ENCODE data around the gene CSPG4.

DNA sequence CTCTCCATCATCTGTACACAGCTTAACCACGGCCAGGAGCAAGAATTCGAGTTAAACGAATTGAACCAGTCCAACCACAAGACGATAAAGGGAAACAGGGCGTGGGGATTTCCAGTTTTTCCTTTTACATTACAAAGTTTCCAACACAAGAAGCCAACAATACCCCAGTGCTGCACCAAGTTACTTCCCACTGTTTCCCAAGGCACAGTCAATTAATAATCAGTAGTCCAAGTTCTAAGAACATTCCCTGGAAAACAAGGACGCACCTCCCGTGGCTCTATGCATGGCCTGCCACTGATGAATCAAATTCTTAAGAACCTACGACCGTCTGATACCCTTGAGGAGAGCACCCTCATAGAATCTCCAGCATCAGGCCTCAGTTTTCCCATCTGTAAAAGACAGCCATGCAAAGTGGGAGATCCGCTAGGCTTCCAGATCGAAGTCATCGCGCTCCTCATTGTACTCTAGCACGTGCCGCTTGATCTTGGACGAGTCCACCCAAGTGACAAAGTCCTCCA is 73.4 kb downstream of the CSPG4 start:
- TF ChIP-seq, protein P1, sequence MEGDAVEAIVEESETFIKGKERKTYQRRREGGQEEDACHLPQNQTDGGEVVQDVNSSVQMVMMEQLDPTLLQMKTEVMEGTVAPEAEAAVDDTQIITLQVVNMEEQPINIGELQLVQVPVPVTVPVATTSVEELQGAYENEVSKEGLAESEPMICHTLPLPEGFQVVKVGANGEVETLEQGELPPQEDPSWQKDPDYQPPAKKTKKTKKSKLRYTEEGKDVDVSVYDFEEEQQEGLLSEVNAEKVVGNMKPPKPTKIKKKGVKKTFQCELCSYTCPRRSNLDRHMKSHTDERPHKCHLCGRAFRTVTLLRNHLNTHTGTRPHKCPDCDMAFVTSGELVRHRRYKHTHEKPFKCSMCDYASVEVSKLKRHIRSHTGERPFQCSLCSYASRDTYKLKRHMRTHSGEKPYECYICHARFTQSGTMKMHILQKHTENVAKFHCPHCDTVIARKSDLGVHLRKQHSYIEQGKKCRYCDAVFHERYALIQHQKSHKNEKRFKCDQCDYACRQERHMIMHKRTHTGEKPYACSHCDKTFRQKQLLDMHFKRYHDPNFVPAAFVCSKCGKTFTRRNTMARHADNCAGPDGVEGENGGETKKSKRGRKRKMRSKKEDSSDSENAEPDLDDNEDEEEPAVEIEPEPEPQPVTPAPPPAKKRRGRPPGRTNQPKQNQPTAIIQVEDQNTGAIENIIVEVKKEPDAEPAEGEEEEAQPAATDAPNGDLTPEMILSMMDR (IDR thresholded peaks at IDR 0.05), result no peak
- no peak for TF ChIP-seq POLR2A (IDR thresholded peaks at IDR 0.05)
- TF ChIP-seq POLR2AphosphoS5 (IDR thresholded peaks at IDR 0.05), result no peak
